Hepatocyte (in vitro differentiated cells): ENCODE data around the gene RNF152. TPM values are rescaled to one million over a fixed set of nuclear protein-coding genes. Genes with fewer than 3 reads are reported as not detected.

Experiments used
- DNase-seq: peaks from one replicate; pipeline ENCODE4 v3.0.0-alpha.2; 2016; ENCODE audit warnings: low spot score
- H2AFZ ChIP-seq: fragments of 200-600 bp; sonication (generic); 2 replicates; pipeline ENCODE4 v1.6.0; 2016; ENCODE audit warnings: antibody characterized with exemption, mild to moderate bottlenecking
- H3K27ac ChIP-seq: fragments of 200-600 bp; sonication (generic); 2 replicates; pipeline ENCODE4 v1.5.1; 2016; ENCODE audit warnings: mild to moderate bottlenecking
- H3K27me3 ChIP-seq: fragments of 200-600 bp; sonication (generic); 2 replicates; pipeline ENCODE4 v1.6.1; 2016
- H3K36me3 ChIP-seq: fragments of 200-600 bp; sonication (generic); replicated peaks from 2 replicates; pipeline ENCODE4 v1.5.1; 2016; ENCODE audit warnings: low read depth; ENCODE audit not compliant: insufficient read depth
- H3K4me1 ChIP-seq: fragments of 200-600 bp; sonication (generic); 2 replicates; pipeline ENCODE4 v1.5.1; 2016; ENCODE audit warnings: mild to moderate bottlenecking, moderate library complexity; ENCODE audit not compliant: insufficient read depth
- H3K4me2 ChIP-seq: fragments of 200-600 bp; sonication (generic); 2 replicates; pipeline ENCODE4 v1.6.0; 2016
- H3K4me3 ChIP-seq: fragments of 200-600 bp; sonication (generic); 2 replicates; pipeline ENCODE4 v1.5.1; 2016; ENCODE audit warnings: mild to moderate bottlenecking
- H3K79me2 ChIP-seq: fragments of 200-600 bp; sonication (generic); 2 replicates; pipeline ENCODE4 v1.6.0; 2017; ENCODE audit warnings: mild to moderate bottlenecking
- H3K9me2 ChIP-seq: fragments of 200-600 bp; sonication (generic); replicated peaks from 2 replicates; pipeline ENCODE4 v1.6.0; 2017; ENCODE audit warnings: mild to moderate bottlenecking; ENCODE audit not compliant: insufficient read depth
- H3K9me3 ChIP-seq: fragments of 200-600 bp; sonication (generic); 2 replicates; pipeline ENCODE4 v1.5.1; 2016; ENCODE audit warnings: low read depth, mild to moderate bottlenecking
- H4K20me1 ChIP-seq: fragments of 200-600 bp; sonication (generic); 2 replicates; pipeline ENCODE4 v1.6.0; 2016; ENCODE audit warnings: mild to moderate bottlenecking; ENCODE audit not compliant: insufficient read depth, poor library complexity, severe bottlenecking
- CTCF ChIP-seq: fragments of 200-600 bp; sonication (generic); IDR thresholded peaks from 2 replicates; pipeline ENCODE4 v1.5.1; 2016; ENCODE audit warnings: antibody characterized with exemption, mild to moderate bottlenecking; ENCODE audit not compliant: poor library complexity
- EZH2 ChIP-seq: fragments of 200-600 bp; sonication (generic); IDR thresholded peaks from 2 replicates; pipeline ENCODE4 v1.6.1; 2016; ENCODE audit warnings: antibody characterized with exemption, mild to moderate bottlenecking, borderline replicate concordance
- EZH2phosphoT487 ChIP-seq: fragments of 200-600 bp; sonication (generic); IDR thresholded peaks from one replicate; pipeline ENCODE4 v1.6.1; 2018; ENCODE audit warnings: antibody characterized with exemption, mild to moderate bottlenecking, low read depth, moderate library complexity; ENCODE audit not compliant: unreplicated experiment, severe bottlenecking
- WGBS: methylation state at CpG from one replicate; pipeline ENCODE4 v1.1.6; 2016; ENCODE audit warnings: low lambda C conversion rate; ENCODE audit errors: missing lambda C conversion rate; 5-methylcytosine and 5-hydroxymethylcytosine counted together
- polyA plus RNA-seq: library from polyadenylated mRNA; unstranded; fragments of >200 nt; fragmentation: Nextera tagmentation; extraction: Ambion mirVana; gene quantifications from 2 replicates; pipeline ENCODE4 v1.2.1, GENCODE V29; 2016
- total RNA-seq: library from RNA; depleted of rRNA; stranded (reverse); fragments of >200 nt; gene quantifications from 2 replicates; pipeline ENCODE4 v1.2.3, GENCODE V29; 2014

Gene RNF152
- total and polyA plus RNA-seq, 2 experiments from 2014 or later, result 4.2 to 18.3 TPM

GRCh38 chr18:61852496-61852895 is 40.3 kb downstream of the RNF152 start:
- DNase-seq, result no peak
- Histone ChIP-seq H2AFZ (no peak overlapping the region), H4K20me1 (peaks cover 4% of the 10 kb centered on the region), H3K4me1 (no peaks in the 10 kb centered on the region), H3K27me3 (no peaks in the 10 kb centered on the region), H3K27ac (no peak overlapping the region), H3K79me2 (peaks cover 23% of the 10 kb centered on the region), H3K9me2 (no peaks in the 10 kb centered on the region), H3K9me3 (no peaks in the 10 kb centered on the region), H3K4me3 (no peak overlapping the region), H3K4me2 (no peak overlapping the region), H3K36me3 (no peaks in the 10 kb centered on the region)
- TF ChIP-seq EZH2, result no peak
- TF ChIP-seq CTCF, result no peak
- no peak for TF ChIP-seq EZH2phosphoT487
- whole genome bisulfite sequencing, result 57% methylated on average over 1 of the region's 1 CpG

GRCh38 chr18:61851940-61852451 is 40.8 kb downstream of the RNF152 start:
- TF ChIP-seq EZH2 (no peak), CTCF (no peak), EZH2phosphoT487 (no peak)
- H3K79me2 ChIP-seq, result peaks cover 20% of the 10 kb centered on the region
- H2AFZ ChIP-seq, result no peak overlapping the region
- no peaks in the 10 kb centered on the region for H3K9me2 ChIP-seq
- H3K27me3 ChIP-seq, result no peaks in the 10 kb centered on the region
- H3K4me1 ChIP-seq, result no peaks in the 10 kb centered on the region
- WGBS, result 78% methylated on average over 3 of the region's 3 CpGs
- no peak overlapping the region for H3K27ac ChIP-seq
- no peaks in the 10 kb centered on the region for H3K9me3 ChIP-seq
- peaks cover 4% of the 10 kb centered on the region for H4K20me1 ChIP-seq
- no peak overlapping the region for H3K4me3 ChIP-seq
- H3K36me3 ChIP-seq, result no peaks in the 10 kb centered on the region
- DNase-seq, result no peak
- H3K4me2 ChIP-seq, result no peak overlapping the region

- Histone ChIP-seq H2AFZ (no peak overlapping the region), H3K4me3 (no peak overlapping the region), H3K4me2 (no peak overlapping the region), H3K36me3 (no peaks in the 10 kb centered on the region), H3K9me3 (no peaks in the 10 kb centered on the region), H3K27ac (no peak overlapping the region), H3K4me1 (no peaks in the 10 kb centered on the region), H3K27me3 (no peaks in the 10 kb centered on the region), H3K79me2 (peaks cover 25% of the 10 kb centered on the region), H3K9me2 (no peaks in the 10 kb centered on the region), H4K20me1 (peaks cover 4% of the 10 kb centered on the region)
- WGBS, result 92% methylated on average over 3 of the region's 3 CpGs
- DNase-seq, result no peak
- TF ChIP-seq EZH2, result no peak
- TF ChIP-seq CTCF, result no peak
- no peak for TF ChIP-seq EZH2phosphoT487
Measured at GRCh38 chr18:61851279-61851678, 41.5 kb downstream of the RNF152 start.
